ENCODE measurements around the gene ZBTB33. TPM values are rescaled to one million over a fixed set of nuclear protein-coding genes. Genes with fewer than 3 reads are reported as not detected.

ZBTB33 gene
- total RNA-seq, 4 donors from 2014 or later = 8.1 to 14.5 (median 10.0) TPM

Other genes with a start within 250 kb of the ZBTB33 start
- gene RHOXF2B, start 173.1 kb upstream of the ZBTB33 start, total RNA-seq = under 1 TPM in 1 of 4 donors, not detected in 3; 0.47 TPM
- 1 to 10 TPM in 1 of 4 donors, under 1 TPM in 1, not detected in 2; 0.49 to 5.9 TPM for gene RHOXF1, start 134.9 kb upstream of the ZBTB33 start, total RNA-seq
- gene RHOXF2, start 92.2 kb upstream of the ZBTB33 start, total RNA-seq = not detected
- 1 to 10 TPM in 3 of 4 donors, under 1 TPM in 1; 0.16 to 8.9 (median 4.1) TPM for gene TMEM255A, start 60.6 kb downstream of the ZBTB33 start, total RNA-seq
- not detected for gene ATP1B4, start 111.3 kb downstream of the ZBTB33 start, total RNA-seq
- gene LAMP2, start 218.5 kb downstream of the ZBTB33 start, total RNA-seq = 100 to 1,000 TPM in 1 of 4 donors, 10 to 100 TPM in 3; 65.7 to 108 (median 75.6) TPM